GM12878 (cell line): ENCODE data around the gene BMERB1. TPM values are rescaled to one million over a fixed set of nuclear protein-coding genes. Genes with fewer than 3 reads are reported as not detected.

Experiments
- ATAC-seq: fragments of 200-7000 bp; cut with Tn5 transposase; 3 replicates; pipeline ENCODE4 v1.9.1; 2020; ENCODE audit warnings: mild to moderate bottlenecking, moderate library complexity
- BruUV-seq: library from RNA; stranded (reverse); fragments of 400-500 nt; replicated peaks from 2 replicates; lab custom pipeline; 2021; lab: Mats Ljungman, UMichigan
- CTCF ChIA-PET: fragments of 300-600 bp; sonication (Branson Sonifier 250); formaldehyde crosslinking; extraction: SDS; loops from one replicate; lab custom pipeline; 2021; ENCODE audit warnings: inconsistent platforms; lab: Yijun Ruan, JAX
- POLR2A ChIA-PET: fragments of 350-600 bp; formaldehyde crosslinking; extraction: SDS; loops from one replicate; lab custom pipeline; 2021; ENCODE audit warnings: inconsistent platforms; lab: Charles Lee
- RAD21 ChIA-PET: fragments of 300-600 bp; sonication (Branson Sonifier 250); formaldehyde crosslinking; loops from one replicate; lab custom pipeline; 2023; ENCODE audit warnings: antibody characterized with exemption; ENCODE audit not compliant: unreplicated experiment; lab: Charles Lee
- SMC1A ChIA-PET: fragments of 300-600 bp; sonication (Branson Sonifier 250); formaldehyde crosslinking; loops from one replicate; lab custom pipeline; 2023; ENCODE audit not compliant: unreplicated experiment, uncharacterized antibody; lab: Charles Lee
- DNase-seq: peaks from one replicate; pipeline ENCODE4 v3.0.0-alpha.2; 2011; ENCODE audit warnings: low read depth, low spot score
- FAIRE-seq: peaks from 3 replicates; lab custom pipeline; 2011; peaks lifted over from hg19 to GRCh38; lab: Jason Lieb, UNC
- H2AFZ ChIP-seq: 2 replicates; pipeline ENCODE4 v1.6.0; 2011; ENCODE audit warnings: low read depth, low read length, control low read depth; ENCODE audit not compliant: control insufficient read depth
- H3K27ac ChIP-seq: 2 replicates; pipeline ENCODE4 v1.5.1; 2011; ENCODE audit warnings: control low read depth; ENCODE audit not compliant: control insufficient read depth, insufficient read depth
- H3K27me3 ChIP-seq, 2 experiments: replicated peaks in 1 of 2; 2 replicates each; pipeline versions ENCODE4 v1.6.0 to v1.6.1; 2011; ENCODE audit warnings: low read length in 1 of 2; ENCODE audit not compliant: control insufficient read depth in 2 of 2, insufficient read depth in 2 of 2
- H3K36me3 ChIP-seq, 2 experiments: 2 replicates each; pipeline ENCODE4 v1.5.1; 2011; ENCODE audit warnings: low read length in 1 of 2; ENCODE audit not compliant: control insufficient read depth in 2 of 2, insufficient read depth in 2 of 2
- H3K4me1 ChIP-seq: 2 replicates; pipeline ENCODE4 v1.6.1; 2011; ENCODE audit warnings: mild to moderate bottlenecking, low read length, moderate library complexity, mixed read lengths; ENCODE audit not compliant: control insufficient read depth, insufficient read depth
- H3K4me2 ChIP-seq: 2 replicates; pipeline ENCODE4 v1.6.0; 2011; ENCODE audit warnings: control low read depth; ENCODE audit not compliant: control insufficient read depth, insufficient read depth
- H3K4me3 ChIP-seq: fragments of 200-600 bp; sonication (generic); 2 replicates; pipeline ENCODE4 v1.5.1; 2016
- H3K79me2 ChIP-seq: 2 replicates; pipeline ENCODE4 v1.6.0; 2011; ENCODE audit warnings: low read length; ENCODE audit not compliant: control insufficient read depth, insufficient read depth
- H3K9ac ChIP-seq: 2 replicates; pipeline ENCODE4 v1.8.0; 2011; ENCODE audit warnings: low read length, control low read depth, mixed read lengths; ENCODE audit not compliant: control insufficient read depth, insufficient read depth
- H3K9me3 ChIP-seq: replicated peaks from 3 replicates; pipeline ENCODE4 v1.5.1; 2011; ENCODE audit warnings: mild to moderate bottlenecking, low read length; ENCODE audit not compliant: control insufficient read depth, insufficient read depth
- H4K20me1 ChIP-seq: 2 replicates; pipeline ENCODE4 v1.6.0; 2011; ENCODE audit not compliant: control insufficient read depth, insufficient read depth
- ATF2 ChIP-seq: IDR thresholded peaks from 2 replicates; pipeline ENCODE4 v1.6.1; 2012; ENCODE audit warnings: low read length, inconsistent platforms
- CUX1 ChIP-seq: IDR thresholded peaks from 2 replicates; pipeline ENCODE4 v1.6.1; 2012; ENCODE audit warnings: improper control_type of control experiment, low read depth, low read length; ENCODE audit not compliant: insufficient replicate concordance
- EZH2 ChIP-seq: IDR thresholded peaks from 2 replicates; pipeline ENCODE4 v1.6.1; 2012; ENCODE audit warnings: low read depth, mild to moderate bottlenecking, control low read depth, inconsistent platforms, low read length, borderline replicate concordance; ENCODE audit not compliant: control insufficient read depth
- HDGF ChIP-seq: fragments of 450-650 bp; IDR thresholded peaks from 2 replicates; pipeline ENCODE4 v1.6.1; 2016; ENCODE audit warnings: antibody characterized with exemption
- MAX ChIP-seq: IDR thresholded peaks from 2 replicates; pipeline ENCODE4 v1.6.1; 2012; ENCODE audit warnings: low read depth, low read length, improper control_type of control experiment
- NR2C1 ChIP-seq: fragments of 450-650 bp; IDR thresholded peaks from 2 replicates; pipeline ENCODE4 v1.6.1; 2017; ENCODE audit warnings: antibody characterized with exemption, mild to moderate bottlenecking, moderate library complexity
- WRNIP1 ChIP-seq: IDR thresholded peaks from 2 replicates; pipeline ENCODE4 v1.6.1; 2011; ENCODE audit warnings: low read depth, low read length, improper control_type of control experiment, borderline replicate concordance
- WGBS: methylation state at CpG from one replicate; pipeline ENCODE4 v1.1.6; 2016; ENCODE audit warnings: low lambda C conversion rate; ENCODE audit not compliant: insufficient replicate concordance, insufficient coverage; ENCODE audit errors: missing lambda C conversion rate; 5-methylcytosine and 5-hydroxymethylcytosine counted together
- in situ Hi-C: fragments of 300-500 bp; cut with MboI; formaldehyde crosslinking; loops from 9 replicates; pipeline ENCODE4 v1.14.3; 2018; ENCODE audit warnings: mixed read lengths
- intact Hi-C: fragments of 100-400 bp; cut with micrococcal nuclease; formaldehyde crosslinking; loops from one replicate; pipeline ENCODE4 v1.14.2; 2022; ENCODE audit not compliant: unreplicated experiment
- polyA plus RNA-seq, 11 experiments: library from polyadenylated mRNA; depleted of rRNA in 4 of 11; unstranded in 6 of 11; stranded (reverse) in 5 of 11; fragments of >200 nt; fragmentation: Nextera tagmentation in 4 of 11; fragmentation: Illumina TruSeq in 1 of 11; extraction: Ambion mirVana in 4 of 11; extraction: Trizol in 1 of 11; gene quantifications; 1 replicate in 1 of 11; 2 replicates in 10 of 11; pipeline versions ENCODE4 v1.2.1 to v1.2.3, GENCODE V29; 2011 to 2016; ENCODE audit warnings: inconsistent platforms in 2 of 11, missing spikeins in 2 of 11, low read depth in 1 of 11
- total RNA-seq, 4 experiments: library from RNA; depleted of rRNA in 3 of 4; stranded (reverse); fragments of >200 nt in 3 of 4; fragmentation: Illumina TruSeq in 1 of 4; extraction: Trizol in 1 of 4; gene quantifications; 2 replicates each; pipeline versions ENCODE4 v1.2.1 to v1.2.3, GENCODE V29; 2013 to 2021

The BMERB1 gene
- total and polyA plus RNA-seq, 10 of the 15 experiments (the other 5 are each of a cell fraction or from before 2014, with no cell fraction given), result 0.05 to 0.68 (median 0.34) TPM

- POLR2A ChIA-PET, result no interaction called here
- H3K9ac ChIP-seq, result no peak overlapping the region
- TF ChIP-seq NR2C1 (no peak), HDGF (no peak), MAX (no peak), CUX1 (no peak), WRNIP1 (no peak), ATF2 (no peak), EZH2 (no peak)
- ATAC-seq, result no peak
- no peak overlapping the region for H3K27ac ChIP-seq
- 50% methylated on average over 11 of the region's 11 CpGs for WGBS
- intact Hi-C loops, result no loop called here
- no peak for FAIRE-seq
- in situ Hi-C loops, result no loop called here
- H3K36me3 ChIP-seq, result no peaks in the 10 kb centered on the region
- H4K20me1 ChIP-seq, result no peaks in the 10 kb centered on the region
- DNase-seq, result no peak
- no TSS peak for BruUV-seq
- H3K79me2 ChIP-seq, result no peaks in the 10 kb centered on the region
- no peaks in the 10 kb centered on the region for H3K9me3 ChIP-seq
- H2AFZ ChIP-seq, result no peak overlapping the region
- CTCF ChIA-PET, result no interaction called here
- SMC1A ChIA-PET, result no interaction called here
- RAD21 ChIA-PET, result no interaction called here
- peaks cover 0 to 3% of the 10 kb centered on the region in 2 experiments; a peak in 2 of 4 replicates for H3K27me3 ChIP-seq
- no peaks in the 10 kb centered on the region for H3K4me1 ChIP-seq
- no peak overlapping the region for H3K4me3 ChIP-seq
- H3K4me2 ChIP-seq, result no peak overlapping the region
These were observed 77.5 kb downstream of the BMERB1 start for GRCh38 chr16:15511759-15512487.
